T1000 (cell line): ENCODE data around the gene CUX1.
"Not testable (repeated sequence)": the region's sequence is repeated elsewhere in the genome, so short reads cannot be mapped to it uniquely, and the experiment has no call there.

Experiments used
- DNase-seq: peaks from one replicate; lab custom pipeline; 2025; ENCODE audit warnings: mixed read lengths; lab: John Stamatoyannopoulos, UW

Gene CUX1

GRCh38 chr7:102288285-102288930 is 471.0 kb downstream of the CUX1 start:
- no peak for DNase-seq

- DNase-seq, result no peak
Measured at GRCh38 chr7:102289057-102289456, 471.6 kb downstream of the CUX1 start.

- no peak for DNase-seq
Measured at GRCh38 chr7:102291056-102291915, 473.9 kb downstream of the CUX1 start.

GRCh38 chr7:102291916-102292267 is 474.5 kb downstream of the CUX1 start:
- no peak for DNase-seq

GRCh38 chr7:102292813-102293798 is 475.7 kb downstream of the CUX1 start:
- no peak for DNase-seq

- no peak for DNase-seq
Measured at GRCh38 chr7:102294589-102294988, 477.2 kb downstream of the CUX1 start.

GRCh38 chr7:102295346-102296178 is 478.1 kb downstream of the CUX1 start:
- no peak for DNase-seq

GRCh38 chr7:102296179-102296438 is 478.7 kb downstream of the CUX1 start:
- no peak for DNase-seq

- no peak for DNase-seq
Measured at GRCh38 chr7:102296514-102296913, 479.1 kb downstream of the CUX1 start.

GRCh38 chr7:102297487-102298218 is 480.2 kb downstream of the CUX1 start:
- DNase-seq, result no peak

- no peak for DNase-seq
Measured at GRCh38 chr7:102300643-102301221, 483.3 kb downstream of the CUX1 start.

- not testable (repeated sequence) for DNase-seq
Measured at GRCh38 chr7:102301367-102301766, 483.9 kb downstream of the CUX1 start.

- DNase-seq, result no peak
Measured at GRCh38 chr7:102302025-102302424, 484.6 kb downstream of the CUX1 start.

- no peak for DNase-seq
Measured at GRCh38 chr7:102303669-102304422, 486.4 kb downstream of the CUX1 start.

- no peak for DNase-seq
Measured at GRCh38 chr7:102304668-102305067, 487.2 kb downstream of the CUX1 start.

GRCh38 chr7:102305414-102306268 is 488.2 kb downstream of the CUX1 start:
- no peak for DNase-seq

GRCh38 chr7:102306916-102307677 is 489.7 kb downstream of the CUX1 start:
- peak; percentile 47 for DNase-seq

GRCh38 chr7:102310414-102310815 is 493.0 kb downstream of the CUX1 start:
- DNase-seq, result no peak
